ENCODE results near the gene SLC25A1. TPM values are rescaled to one million over a fixed set of nuclear protein-coding genes. Genes with fewer than 3 reads are reported as not detected.

SLC25A1 gene
- total and polyA plus RNA-seq, 5 donors from 2014 or later, result 27.6 to 62.9 (median 46.9) TPM

- H3K9me3 Mint-ChIP-seq, result no peaks in the 10 kb centered on the region
- no peaks in the 10 kb centered on the region for H3K4me1 ChIP-seq (ENCODE audit: control insufficient read depth, insufficient read depth, low read length, poor library complexity, severe bottlenecking)
- H3K9me3 ChIP-seq (ENCODE audit: control insufficient read depth in 2 of 2, low read length in 2 of 2), result no peaks in the 10 kb centered on the region
- H3K27me3 Mint-ChIP-seq, result no peaks in the 10 kb centered on the region
- H3K4me3 Mint-ChIP-seq, result no peak overlapping the region
- H3K36me3 ChIP-seq (ENCODE audit: control insufficient read depth, insufficient read depth, low read length), result no peaks in the 10 kb centered on the region
- ATAC-seq (ENCODE audit: low read depth in 2 of 2), result no peak
- H3K27ac ChIP-seq (ENCODE audit: insufficient read depth, low read length, poor library complexity, severe bottlenecking), result no peak overlapping the region
- H3K27ac Mint-ChIP-seq, result no peak overlapping the region
- H3K4me1 Mint-ChIP-seq, result peaks cover 3 to 5% (median 4%) of the 10 kb centered on the region in 4 donors
- H3K4me3 ChIP-seq (ENCODE audit: low read depth, low read length), result no peak overlapping the region
- no peak for DNase-seq
- no peaks in the 10 kb centered on the region for H3K36me3 Mint-ChIP-seq
- H3K27me3 ChIP-seq (ENCODE audit: control insufficient read depth, insufficient read depth, low read length), result no peaks in the 10 kb centered on the region
Observed at GRCh38 chr22:19222242-19223005, 43.9 kb upstream of the SLC25A1 start.

GRCh38 chr22:19220867-19221266 is 42.3 kb upstream of the SLC25A1 start:
- no peak overlapping the region for H3K27ac ChIP-seq (ENCODE audit: insufficient read depth, low read length, poor library complexity, severe bottlenecking)
- no peak for DNase-seq

GRCh38 chr22:19218541-19219233 is 40.2 kb upstream of the SLC25A1 start:
- H3K9me3 Mint-ChIP-seq, result no peaks in the 10 kb centered on the region
- no peak overlapping the region for H3K4me3 ChIP-seq (ENCODE audit: low read depth, low read length)
- H3K4me1 Mint-ChIP-seq, result peaks cover 3 to 11% (median 5%) of the 10 kb centered on the region in 4 donors
- peaks cover 6% of the 10 kb centered on the region for H3K27me3 ChIP-seq (ENCODE audit: control insufficient read depth, insufficient read depth, low read length)
- no peaks in the 10 kb centered on the region for H3K4me1 ChIP-seq (ENCODE audit: control insufficient read depth, insufficient read depth, low read length, poor library complexity, severe bottlenecking)
- H3K27ac Mint-ChIP-seq, result no peak overlapping the region
- no peak for ATAC-seq (ENCODE audit: low read depth in 2 of 2)
- no peaks in the 10 kb centered on the region for H3K27me3 Mint-ChIP-seq
- no peaks in the 10 kb centered on the region for H3K9me3 ChIP-seq (ENCODE audit: control insufficient read depth in 2 of 2, low read length in 2 of 2)
- no peak overlapping the region for H3K4me3 Mint-ChIP-seq
- H3K36me3 Mint-ChIP-seq, result no peaks in the 10 kb centered on the region
- no peaks in the 10 kb centered on the region for H3K36me3 ChIP-seq (ENCODE audit: control insufficient read depth, insufficient read depth, low read length)
- H3K27ac ChIP-seq (ENCODE audit: insufficient read depth, low read length, poor library complexity, severe bottlenecking), result no peak overlapping the region
- no peak for DNase-seq

More at GRCh38 chr22:19220867-19221266, 42.3 kb upstream of the SLC25A1 start:
- no peak for ATAC-seq (ENCODE audit: low read depth in 2 of 2)
- H3K9me3 Mint-ChIP-seq, result no peaks in the 10 kb centered on the region
- H3K4me3 ChIP-seq (ENCODE audit: low read depth, low read length), result no peak overlapping the region
- no peaks in the 10 kb centered on the region for H3K27me3 Mint-ChIP-seq
- no peaks in the 10 kb centered on the region for H3K4me1 ChIP-seq (ENCODE audit: control insufficient read depth, insufficient read depth, low read length, poor library complexity, severe bottlenecking)
- no peaks in the 10 kb centered on the region for H3K36me3 ChIP-seq (ENCODE audit: control insufficient read depth, insufficient read depth, low read length)
- H3K9me3 ChIP-seq (ENCODE audit: control insufficient read depth in 2 of 2, low read length in 2 of 2), result no peaks in the 10 kb centered on the region
- H3K4me3 Mint-ChIP-seq, result no peak overlapping the region
- peaks cover 1% of the 10 kb centered on the region for H3K27me3 ChIP-seq (ENCODE audit: control insufficient read depth, insufficient read depth, low read length)
- no peak overlapping the region for H3K27ac Mint-ChIP-seq
- no peaks in the 10 kb centered on the region for H3K36me3 Mint-ChIP-seq
- peaks cover 3 to 10% (median 5%) of the 10 kb centered on the region in 4 donors for H3K4me1 Mint-ChIP-seq

- Histone ChIP-seq H3K27me3 (ENCODE audit: control insufficient read depth, insufficient read depth, low read length) (peaks cover 12% of the 10 kb centered on the region), H3K4me3 (ENCODE audit: low read depth, low read length) (no peak overlapping the region), H3K4me1 (ENCODE audit: control insufficient read depth, insufficient read depth, low read length, poor library complexity, severe bottlenecking) (no peaks in the 10 kb centered on the region), H3K27ac (ENCODE audit: insufficient read depth, low read length, poor library complexity, severe bottlenecking) (no peak overlapping the region), H3K36me3 (ENCODE audit: control insufficient read depth, insufficient read depth, low read length) (no peaks in the 10 kb centered on the region), H3K9me3 (ENCODE audit: control insufficient read depth in 2 of 2, low read length in 2 of 2) (no peaks in the 10 kb centered on the region)
- peaks cover 3 to 11% (median 5%) of the 10 kb centered on the region in 4 donors for H3K4me1 Mint-ChIP-seq
- no peaks in the 10 kb centered on the region for H3K27me3 Mint-ChIP-seq
- no peak overlapping the region for H3K27ac Mint-ChIP-seq
- H3K36me3 Mint-ChIP-seq, result no peaks in the 10 kb centered on the region
- no peak for DNase-seq
- H3K4me3 Mint-ChIP-seq, result no peak overlapping the region
- no peaks in the 10 kb centered on the region for H3K9me3 Mint-ChIP-seq
- no peak for ATAC-seq (ENCODE audit: low read depth in 2 of 2)
Observed at GRCh38 chr22:19216579-19216978, 38.0 kb upstream of the SLC25A1 start.

GRCh38 chr22:19215360-19215759 is 36.8 kb upstream of the SLC25A1 start:
- no peaks in the 10 kb centered on the region for H3K9me3 Mint-ChIP-seq
- H3K4me1 ChIP-seq (ENCODE audit: control insufficient read depth, insufficient read depth, low read length, poor library complexity, severe bottlenecking), result no peaks in the 10 kb centered on the region
- no peak overlapping the region for H3K27ac Mint-ChIP-seq
- DNase-seq (no peak), ATAC-seq (ENCODE audit: low read depth in 2 of 2) (no peak)
- no peaks in the 10 kb centered on the region for H3K36me3 ChIP-seq (ENCODE audit: control insufficient read depth, insufficient read depth, low read length)
- no peaks in the 10 kb centered on the region for H3K9me3 ChIP-seq (ENCODE audit: control insufficient read depth in 2 of 2, low read length in 2 of 2)
- peaks cover 3 to 11% (median 5%) of the 10 kb centered on the region in 4 donors for H3K4me1 Mint-ChIP-seq
- no peak overlapping the region for H3K4me3 Mint-ChIP-seq
- no peak overlapping the region for H3K4me3 ChIP-seq (ENCODE audit: low read depth, low read length)
- H3K36me3 Mint-ChIP-seq, result no peaks in the 10 kb centered on the region
- no peak overlapping the region for H3K27ac ChIP-seq (ENCODE audit: insufficient read depth, low read length, poor library complexity, severe bottlenecking)
- H3K27me3 Mint-ChIP-seq, result peaks cover 6% of the 10 kb centered on the region
- peaks cover 12% of the 10 kb centered on the region for H3K27me3 ChIP-seq (ENCODE audit: control insufficient read depth, insufficient read depth, low read length)

GRCh38 chr22:19214078-19214473 is 35.5 kb upstream of the SLC25A1 start:
- DNase-seq, result no peak
- H3K9me3 Mint-ChIP-seq, result no peaks in the 10 kb centered on the region
- H3K27me3 Mint-ChIP-seq, result peaks cover 16% of the 10 kb centered on the region
- H3K9me3 ChIP-seq (ENCODE audit: control insufficient read depth in 2 of 2, low read length in 2 of 2), result no peaks in the 10 kb centered on the region
- peaks cover 8% of the 10 kb centered on the region for H3K36me3 Mint-ChIP-seq
- H3K4me3 Mint-ChIP-seq, result no peak overlapping the region
- no peak overlapping the region for H3K4me3 ChIP-seq (ENCODE audit: low read depth, low read length)
- no peaks in the 10 kb centered on the region for H3K4me1 ChIP-seq (ENCODE audit: control insufficient read depth, insufficient read depth, low read length, poor library complexity, severe bottlenecking)
- H3K36me3 ChIP-seq (ENCODE audit: control insufficient read depth, insufficient read depth, low read length), result no peaks in the 10 kb centered on the region
- H3K27ac ChIP-seq (ENCODE audit: insufficient read depth, low read length, poor library complexity, severe bottlenecking), result no peak overlapping the region
- H3K27me3 ChIP-seq (ENCODE audit: control insufficient read depth, insufficient read depth, low read length), result peaks cover 17% of the 10 kb centered on the region
- H3K4me1 Mint-ChIP-seq, result peaks cover 3 to 11% (median 5%) of the 10 kb centered on the region in 4 donors
- ATAC-seq (ENCODE audit: low read depth in 2 of 2), result no peak
- no peak overlapping the region for H3K27ac Mint-ChIP-seq

GRCh38 chr22:19213442-19214077 is 35.0 kb upstream of the SLC25A1 start:
- ATAC-seq (ENCODE audit: low read depth in 2 of 2) (no peak), DNase-seq (no peak)
- Histone ChIP-seq H3K4me3 (ENCODE audit: low read depth, low read length) (no peak overlapping the region), H3K36me3 (ENCODE audit: control insufficient read depth, insufficient read depth, low read length) (no peaks in the 10 kb centered on the region), H3K9me3 (ENCODE audit: control insufficient read depth in 2 of 2, low read length in 2 of 2) (no peaks in the 10 kb centered on the region), H3K4me1 (ENCODE audit: control insufficient read depth, insufficient read depth, low read length, poor library complexity, severe bottlenecking) (no peaks in the 10 kb centered on the region), H3K27me3 (ENCODE audit: control insufficient read depth, insufficient read depth, low read length) (peaks cover 17% of the 10 kb centered on the region), H3K27ac (ENCODE audit: insufficient read depth, low read length, poor library complexity, severe bottlenecking) (no peak overlapping the region)
- Mint-ChIP-seq H3K27me3 (peaks cover 19% of the 10 kb centered on the region), H3K36me3 (peaks cover 8% of the 10 kb centered on the region), H3K4me3 (no peak overlapping the region), H3K9me3 (no peaks in the 10 kb centered on the region), H3K27ac (no peak overlapping the region), H3K4me1 (peaks cover 3 to 11% (median 5%) of the 10 kb centered on the region in 4 donors)

All from CD4-positive, CD25-positive, alpha-beta regulatory T cell (primary cell).